ENCODE measurements around the gene TIAM2. TPM values are rescaled to one million over a fixed set of nuclear protein-coding genes. Genes with fewer than 3 reads are reported as not detected.
"Not testable (repeated sequence)": the region's sequence is repeated elsewhere in the genome, so short reads cannot be mapped to it uniquely, and the experiment has no call there.

TIAM2 gene
- total and polyA plus RNA-seq, 2 experiments from 2014 or later: 14.2 to 24.4 TPM

- Histone ChIP-seq H3K27me3 (ENCODE audit: insufficient read depth) (no peaks in the 10 kb centered on the region), H3K4me2 (no peak overlapping the region), H3K4me1 (ENCODE audit: insufficient read depth) (peaks cover 5% of the 10 kb centered on the region; the same call in 1 of the 2 replicates), H3K27ac (ENCODE audit: low read depth) (no peak overlapping the region; the same call in 1 of the 2 replicates), H3K79me2 (replicated peaks; ENCODE audit: insufficient read depth) (no peaks in the 10 kb centered on the region), H3K9me2 (ENCODE audit: insufficient read depth) (no peaks in the 10 kb centered on the region), H4K20me1 (replicated peaks; ENCODE audit: insufficient read depth) (no peaks in the 10 kb centered on the region), H3F3A (replicated peaks; ENCODE audit: low read depth) (no peaks in the 10 kb centered on the region), H2AFZ (no peak overlapping the region), H3K36me3 (ENCODE audit: insufficient read depth) (peaks cover 3% of the 10 kb centered on the region; the same call in 1 of the 2 replicates), H3K4me3 (no peak overlapping the region)
- H3K27ac Mint-ChIP-seq: peak overlapping the region; percentile 77
- H3K4me1 Mint-ChIP-seq: peaks cover 16% of the 10 kb centered on the region
- H3K36me3 Mint-ChIP-seq (ENCODE audit: low read depth): peaks cover 25% of the 10 kb centered on the region
- peak; percentile 87 for ATAC-seq
- H3K4me3 Mint-ChIP-seq: no peak overlapping the region
- peaks cover 9% of the 10 kb centered on the region for H3K27me3 Mint-ChIP-seq (ENCODE audit: insufficient read depth, low read depth, poor library complexity)
- TF ChIP-seq, protein P1, sequence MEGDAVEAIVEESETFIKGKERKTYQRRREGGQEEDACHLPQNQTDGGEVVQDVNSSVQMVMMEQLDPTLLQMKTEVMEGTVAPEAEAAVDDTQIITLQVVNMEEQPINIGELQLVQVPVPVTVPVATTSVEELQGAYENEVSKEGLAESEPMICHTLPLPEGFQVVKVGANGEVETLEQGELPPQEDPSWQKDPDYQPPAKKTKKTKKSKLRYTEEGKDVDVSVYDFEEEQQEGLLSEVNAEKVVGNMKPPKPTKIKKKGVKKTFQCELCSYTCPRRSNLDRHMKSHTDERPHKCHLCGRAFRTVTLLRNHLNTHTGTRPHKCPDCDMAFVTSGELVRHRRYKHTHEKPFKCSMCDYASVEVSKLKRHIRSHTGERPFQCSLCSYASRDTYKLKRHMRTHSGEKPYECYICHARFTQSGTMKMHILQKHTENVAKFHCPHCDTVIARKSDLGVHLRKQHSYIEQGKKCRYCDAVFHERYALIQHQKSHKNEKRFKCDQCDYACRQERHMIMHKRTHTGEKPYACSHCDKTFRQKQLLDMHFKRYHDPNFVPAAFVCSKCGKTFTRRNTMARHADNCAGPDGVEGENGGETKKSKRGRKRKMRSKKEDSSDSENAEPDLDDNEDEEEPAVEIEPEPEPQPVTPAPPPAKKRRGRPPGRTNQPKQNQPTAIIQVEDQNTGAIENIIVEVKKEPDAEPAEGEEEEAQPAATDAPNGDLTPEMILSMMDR (conservative IDR thresholded peaks at IDR 0.05; ENCODE audit: low read depth in 2 of 2): peak in 1 of 2 experiments; percentile 26; a peak in 2 of 4 replicates
- no peak for TF ChIP-seq POLR2AphosphoS5 (IDR thresholded peaks at IDR 0.05; ENCODE audit: low read depth)
- peak; percentile 41 for DNase-seq (ENCODE audit: low spot score)
- peaks cover 9% of the 10 kb centered on the region; the same call in 1 of the 3 replicates for H3K9me3 Mint-ChIP-seq
Observed at GRCh38 chr6:155216312-155217046, 221.4 kb downstream of the TIAM2 start.

DNA sequence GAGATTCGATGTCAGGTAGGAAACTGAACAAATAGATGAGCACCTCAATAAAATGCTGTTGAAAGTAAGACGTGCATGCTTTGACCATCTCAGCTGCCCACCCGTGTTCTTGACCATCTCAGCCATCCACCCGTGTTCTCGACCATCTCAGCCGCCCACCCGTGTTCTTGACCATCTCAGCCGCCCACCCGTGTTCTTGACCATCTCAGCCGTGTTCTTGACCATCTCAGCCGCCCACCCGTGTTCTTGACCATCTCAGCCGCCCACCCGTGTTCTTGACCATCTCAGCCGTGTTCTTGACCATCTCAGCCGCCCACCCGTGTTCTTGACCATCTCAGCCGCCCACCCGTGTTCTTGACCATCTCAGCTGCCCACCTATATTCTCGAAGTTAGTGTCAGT lies 223.6 kb downstream of the TIAM2 start:
- H3K9me3 Mint-ChIP-seq; H3K79me2 ChIP-seq (replicated peaks; ENCODE audit: insufficient read depth); H3K36me3 ChIP-seq (ENCODE audit: insufficient read depth); H3K36me3 Mint-ChIP-seq (ENCODE audit: low read depth); DNase-seq (ENCODE audit: low spot score); H4K20me1 ChIP-seq (replicated peaks; ENCODE audit: insufficient read depth); H3K4me3 Mint-ChIP-seq; H3K4me3 ChIP-seq; H2AFZ ChIP-seq; H3K27ac ChIP-seq (ENCODE audit: low read depth); H3K4me2 ChIP-seq; H3K27ac Mint-ChIP-seq; H3K4me1 ChIP-seq (ENCODE audit: insufficient read depth); H3F3A ChIP-seq (replicated peaks; ENCODE audit: low read depth); H3K27me3 Mint-ChIP-seq (ENCODE audit: insufficient read depth, low read depth, poor library complexity); H3K9me2 ChIP-seq (ENCODE audit: insufficient read depth); H3K27me3 ChIP-seq (ENCODE audit: insufficient read depth); ATAC-seq: not testable (repeated sequence)
- peaks cover 23% of the 10 kb centered on the region for H3K4me1 Mint-ChIP-seq

DNA sequence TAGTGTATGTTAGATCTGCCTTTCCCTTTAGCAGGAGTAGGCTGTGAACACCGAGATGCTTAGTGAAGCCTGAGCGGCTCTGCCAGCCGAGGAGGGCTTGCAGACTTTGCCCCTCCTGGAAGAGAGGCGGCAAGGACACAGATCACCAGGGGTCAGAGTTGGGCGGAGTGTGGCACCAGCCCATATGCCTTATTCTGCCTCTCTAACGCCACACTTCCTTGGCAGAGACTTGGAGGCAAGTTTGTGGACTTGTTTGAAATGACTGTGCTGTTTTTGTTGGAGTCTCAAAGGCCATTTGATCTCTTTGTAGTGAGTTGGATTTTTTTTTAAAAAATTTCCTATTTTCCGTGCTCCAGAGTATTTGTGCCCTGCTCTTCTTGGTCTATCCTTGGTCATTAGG lies 224.2 kb downstream of the TIAM2 start:
- H3K27me3 Mint-ChIP-seq (ENCODE audit: insufficient read depth, low read depth, poor library complexity): peaks cover 9% of the 10 kb centered on the region
- peaks cover 29% of the 10 kb centered on the region for H3K4me1 Mint-ChIP-seq
- DNase-seq (ENCODE audit: low spot score) (no peak), ATAC-seq (no peak)
- no peaks in the 10 kb centered on the region for H3K9me2 ChIP-seq (ENCODE audit: insufficient read depth)
- no peaks in the 10 kb centered on the region for H3F3A ChIP-seq (replicated peaks; ENCODE audit: low read depth)
- peaks cover 7% of the 10 kb centered on the region for H3K36me3 Mint-ChIP-seq (ENCODE audit: low read depth)
- H3K36me3 ChIP-seq (ENCODE audit: insufficient read depth): no peaks in the 10 kb centered on the region
- H3K4me1 ChIP-seq (ENCODE audit: insufficient read depth): peaks cover 5% of the 10 kb centered on the region; the same call in 1 of the 2 replicates
- H3K4me2 ChIP-seq: no peak overlapping the region
- no peak overlapping the region for H3K27ac Mint-ChIP-seq
- no peak overlapping the region for H2AFZ ChIP-seq
- H3K27me3 ChIP-seq (ENCODE audit: insufficient read depth): no peaks in the 10 kb centered on the region
- H3K9me3 Mint-ChIP-seq: no peaks in the 10 kb centered on the region
- no peak overlapping the region for H3K27ac ChIP-seq (ENCODE audit: low read depth)
- H4K20me1 ChIP-seq (replicated peaks; ENCODE audit: insufficient read depth): no peaks in the 10 kb centered on the region
- H3K4me3 Mint-ChIP-seq: no peak overlapping the region
- H3K4me3 ChIP-seq: no peak overlapping the region
- no peaks in the 10 kb centered on the region for H3K79me2 ChIP-seq (replicated peaks; ENCODE audit: insufficient read depth)
- TF ChIP-seq ZNF114 (CRISPR knock-in tag; IDR thresholded peaks at IDR 0.05) (no peak), ZNF462 (CRISPR knock-in tag; IDR thresholded peaks at IDR 0.05) (no peak), EZH2 (IDR thresholded peaks at IDR 0.05; ENCODE audit: low read depth, unreplicated experiment) (no peak), CREB1 (CRISPR knock-in tag; IDR thresholded peaks at IDR 0.05; ENCODE audit: low read depth) (no peak)
- TF ChIP-seq, protein P2, sequence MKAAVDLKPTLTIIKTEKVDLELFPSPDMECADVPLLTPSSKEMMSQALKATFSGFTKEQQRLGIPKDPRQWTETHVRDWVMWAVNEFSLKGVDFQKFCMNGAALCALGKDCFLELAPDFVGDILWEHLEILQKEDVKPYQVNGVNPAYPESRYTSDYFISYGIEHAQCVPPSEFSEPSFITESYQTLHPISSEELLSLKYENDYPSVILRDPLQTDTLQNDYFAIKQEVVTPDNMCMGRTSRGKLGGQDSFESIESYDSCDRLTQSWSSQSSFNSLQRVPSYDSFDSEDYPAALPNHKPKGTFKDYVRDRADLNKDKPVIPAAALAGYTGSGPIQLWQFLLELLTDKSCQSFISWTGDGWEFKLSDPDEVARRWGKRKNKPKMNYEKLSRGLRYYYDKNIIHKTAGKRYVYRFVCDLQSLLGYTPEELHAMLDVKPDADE (IDR thresholded peaks at IDR 0.05): no peak
